ENCODE data around the gene GGNBP2. TPM values are rescaled to one million over a fixed set of nuclear protein-coding genes. Genes with fewer than 3 reads are reported as not detected.

The GGNBP2 gene
- total and polyA plus RNA-seq, 7 donors: 43.5 to 62.2 (median 57.4) TPM

GRCh38 chr17:36611345-36612072, 66.8 kb downstream of the GGNBP2 start:
- WGBS, 2 donors: 83% methylated on average over 9 of the region's 9 CpGs
- Histone ChIP-seq H3K4me1 (peaks cover 0 to 11% (median 4%) of the 10 kb centered on the region in 4 donors), H3K27me3 (peaks cover 8 to 29% (median 11%) of the 10 kb centered on the region in 3 donors), H3K4me3 (no peak overlapping the region), H3K9me3 (no peaks in the 10 kb centered on the region), H3K36me3 (no peaks in the 10 kb centered on the region), H3K27ac (no peak overlapping the region)
- no peak for TF ChIP-seq EP300 (IDR thresholded peaks at IDR 0.05)
- TF ChIP-seq POLR2A (IDR thresholded peaks at IDR 0.05): no peak
- TF ChIP-seq POLR2AphosphoS5 (IDR thresholded peaks at IDR 0.05): no peak
- TF ChIP-seq CTCF (IDR thresholded peaks at IDR 0.05): no peak
- DNase-seq: no peak
- intact Hi-C loops (cut with DNase I): no loop called here

GRCh38 chr17:36612323-36612722, 67.6 kb downstream of the GGNBP2 start:
- intact Hi-C loops (cut with DNase I): no loop called here
- no peak for DNase-seq
- no peak for TF ChIP-seq EP300 (IDR thresholded peaks at IDR 0.05)
- TF ChIP-seq CTCF (IDR thresholded peaks at IDR 0.05): no peak
- H3K4me1 ChIP-seq: peaks cover 0 to 11% (median 4%) of the 10 kb centered on the region in 4 donors
- H3K9me3 ChIP-seq: no peaks in the 10 kb centered on the region
- no peaks in the 10 kb centered on the region for H3K36me3 ChIP-seq
- 76 to 79% methylated on average over 3 of the region's 3 CpGs for WGBS, 2 donors
- no peak overlapping the region for H3K27ac ChIP-seq
- H3K27me3 ChIP-seq: peaks cover 11 to 38% (median 14%) of the 10 kb centered on the region in 3 donors
- no peak overlapping the region for H3K4me3 ChIP-seq

- peaks cover 11 to 46% (median 17%) of the 10 kb centered on the region in 3 donors for H3K27me3 ChIP-seq
- intact Hi-C loops (cut with DNase I): no loop called here
- no peak for DNase-seq
- WGBS, 2 donors: 61 to 71% methylated on average over 4 of the region's 4 CpGs
- H3K36me3 ChIP-seq: no peaks in the 10 kb centered on the region
- no peak overlapping the region for H3K27ac ChIP-seq
- no peak overlapping the region for H3K4me3 ChIP-seq
- peaks cover 0 to 11% (median 4%) of the 10 kb centered on the region in 4 donors for H3K4me1 ChIP-seq
- TF ChIP-seq POLR2A (IDR thresholded peaks at IDR 0.05): no peak
- no peaks in the 10 kb centered on the region for H3K9me3 ChIP-seq
These were observed 68.4 kb downstream of the GGNBP2 start for GRCh38 chr17:36613155-36613554.

- Histone ChIP-seq H3K36me3 (no peaks in the 10 kb centered on the region), H3K9me3 (no peaks in the 10 kb centered on the region), H3K4me1 (peaks cover 0 to 4% (median under 1%) of the 10 kb centered on the region in 4 donors), H3K27me3 (peaks cover 11 to 55% (median 17%) of the 10 kb centered on the region in 3 donors), H3K4me3 (no peak overlapping the region), H3K27ac (no peak overlapping the region)
- no peak for DNase-seq
- TF ChIP-seq CTCF (IDR thresholded peaks at IDR 0.05): no peak
- TF ChIP-seq POLR2A (IDR thresholded peaks at IDR 0.05): no peak
- TF ChIP-seq POLR2AphosphoS5 (IDR thresholded peaks at IDR 0.05): no peak
- no peak for TF ChIP-seq EP300 (IDR thresholded peaks at IDR 0.05)
- WGBS, 2 donors: 72 to 86% methylated on average over 7 of the region's 7 CpGs
- intact Hi-C loops (cut with DNase I): no loop called here
These were observed 69.4 kb downstream of the GGNBP2 start for GRCh38 chr17:36614081-36614480.

GRCh38 chr17:36614933-36615332, 70.2 kb downstream of the GGNBP2 start:
- no peaks in the 10 kb centered on the region for H3K36me3 ChIP-seq
- no peaks in the 10 kb centered on the region for H3K9me3 ChIP-seq
- TF ChIP-seq POLR2A (IDR thresholded peaks at IDR 0.05) (no peak), CTCF (IDR thresholded peaks at IDR 0.05) (no peak), POLR2AphosphoS5 (IDR thresholded peaks at IDR 0.05) (no peak), EP300 (IDR thresholded peaks at IDR 0.05) (no peak)
- H3K27ac ChIP-seq: no peak overlapping the region
- H3K4me1 ChIP-seq: no peaks in the 10 kb centered on the region
- intact Hi-C loops (cut with DNase I): no loop called here
- H3K27me3 ChIP-seq: peaks cover 11 to 61% (median 17%) of the 10 kb centered on the region in 3 donors
- WGBS, 2 donors: 67 to 74% methylated on average over 5 of the region's 5 CpGs
- no peak overlapping the region for H3K4me3 ChIP-seq
- no peak for DNase-seq

All from sigmoid colon (tissue), 7 donors.